Measurements from ENCODE around the gene CCDC149. TPM values are rescaled to one million over a fixed set of nuclear protein-coding genes. Genes with fewer than 3 reads are reported as not detected.

CCDC149 gene
- total RNA-seq, 4 donors from 2014 or later: 0.91 to 13.9 (median 5.7) TPM

GRCh38 chr4:24820541-24820940 lies 92.3 kb downstream of the CCDC149 start:
- TF ChIP-seq CTCF (IDR thresholded peaks at IDR 0.05) (no peak), POLR2A (IDR thresholded peaks at IDR 0.05) (no peak)
- no peaks in the 10 kb centered on the region for H3K9me3 ChIP-seq
- no peaks in the 10 kb centered on the region for H3K27me3 ChIP-seq
- peaks cover 0 to 4% (median 0%) of the 10 kb centered on the region in 3 donors for H3K4me1 ChIP-seq
- no peak overlapping the region for H3K4me3 ChIP-seq
- DNase-seq: no peak
- peaks cover 0 to 35% (median 0%) of the 10 kb centered on the region in 3 donors for H3K36me3 ChIP-seq
- intact Hi-C loops (cut with DNase I): no loop called here
- H3K27ac ChIP-seq: no peak overlapping the region

- H3K27me3 ChIP-seq: no peaks in the 10 kb centered on the region
- TF ChIP-seq CTCF (IDR thresholded peaks at IDR 0.05) (no peak), POLR2A (IDR thresholded peaks at IDR 0.05) (no peak)
- DNase-seq: no peak
- peaks cover 0 to 40% (median 0%) of the 10 kb centered on the region in 3 donors for H3K36me3 ChIP-seq
- no peak overlapping the region for H3K4me3 ChIP-seq
- no peaks in the 10 kb centered on the region for H3K4me1 ChIP-seq
- H3K27ac ChIP-seq: no peak overlapping the region
- 74 to 87% methylated on average over 15 to 18 of the region's 18 CpGs for WGBS, 2 donors
- H3K9me3 ChIP-seq: no peaks in the 10 kb centered on the region
- intact Hi-C loops (cut with DNase I): no loop called here
Observed at GRCh38 chr4:24816797-24817196, 96.0 kb downstream of the CCDC149 start.

- 82 to 84% methylated on average over 2 of the region's 2 CpGs for WGBS, 2 donors
- no peaks in the 10 kb centered on the region for H3K9me3 ChIP-seq
- intact Hi-C loops (cut with DNase I): no loop called here
Observed at GRCh38 chr4:24813732-24814131, 99.1 kb downstream of the CCDC149 start.

GRCh38 chr4:24810871-24811631 lies 101.8 kb downstream of the CCDC149 start:
- no peak overlapping the region for H3K4me3 ChIP-seq
- WGBS, 2 donors: 79 to 93% methylated on average over 4 of the region's 6 CpGs
- H3K9me3 ChIP-seq: no peaks in the 10 kb centered on the region
- H3K27me3 ChIP-seq: no peaks in the 10 kb centered on the region
- peaks cover 0 to 5% (median 0%) of the 10 kb centered on the region in 3 donors for H3K36me3 ChIP-seq
- no peaks in the 10 kb centered on the region for H3K4me1 ChIP-seq
- no peak for TF ChIP-seq POLR2A (IDR thresholded peaks at IDR 0.05)
- no peak for TF ChIP-seq CTCF (IDR thresholded peaks at IDR 0.05)
- intact Hi-C loops (cut with DNase I): no loop called here
- no peak for DNase-seq
- peak overlapping the region in 1 of 4 donors; percentile 38 for H3K27ac ChIP-seq

More at GRCh38 chr4:24813732-24814131, 99.1 kb downstream of the CCDC149 start:
- H3K4me3 ChIP-seq: no peak overlapping the region
- no peaks in the 10 kb centered on the region for H3K27me3 ChIP-seq
- peaks cover 0 to 26% (median 0%) of the 10 kb centered on the region in 3 donors for H3K36me3 ChIP-seq
- H3K4me1 ChIP-seq: no peaks in the 10 kb centered on the region
- DNase-seq: no peak
- TF ChIP-seq POLR2A (IDR thresholded peaks at IDR 0.05) (no peak), CTCF (IDR thresholded peaks at IDR 0.05) (no peak)
- no peak overlapping the region for H3K27ac ChIP-seq

GRCh38 chr4:24809815-24810405 lies 102.9 kb downstream of the CCDC149 start:
- H3K36me3 ChIP-seq: peaks cover 0 to 5% (median 0%) of the 10 kb centered on the region in 3 donors
- peak overlapping the region in 3 of 4 donors; percentile 11 to 52 (median 38) for H3K27ac ChIP-seq
- no peaks in the 10 kb centered on the region for H3K27me3 ChIP-seq
- TF ChIP-seq POLR2A (IDR thresholded peaks at IDR 0.05): no peak
- TF ChIP-seq CTCF (IDR thresholded peaks at IDR 0.05): no peak
- intact Hi-C loops (cut with DNase I): no loop called here
- H3K9me3 ChIP-seq: no peaks in the 10 kb centered on the region
- no peak for DNase-seq
- WGBS, 2 donors: 77 to 91% methylated on average over 6 of the region's 6 CpGs
- peaks cover 0 to 8% (median under 1%) of the 10 kb centered on the region in 3 donors for H3K4me1 ChIP-seq
- H3K4me3 ChIP-seq: no peak overlapping the region
